Activated CD4-positive, alpha-beta T cell treated with anti-CD3 and anti-CD28 coated beads for 36 hours (primary cell): Measurements from ENCODE around the gene RNF133. TPM values are rescaled to one million over a fixed set of nuclear protein-coding genes. Genes with fewer than 3 reads are reported as not detected.

ENCODE experiments used
- ATAC-seq: fragments of 200-7000 bp; cut with Tn5 transposase; one replicate; pipeline ENCODE4 v1.10.0; 2021; ENCODE audit warnings: mild to moderate bottlenecking, moderate library complexity
- CTCF ChIA-PET: fragments of 350-600 bp; sonication (Branson Sonifier 250); formaldehyde crosslinking; loops from one replicate; lab custom pipeline; 2021; ENCODE audit warnings: antibody characterized with exemption; lab: Charles Lee
- POLR2A ChIA-PET: fragments of 350-600 bp; sonication (Branson Sonifier 250); formaldehyde crosslinking; loops from one replicate; lab custom pipeline; 2021; ENCODE audit warnings: antibody characterized with exemption, inconsistent platforms; lab: Charles Lee
- DNase-seq: peaks from one replicate; pipeline ENCODE4 v3.0.0-alpha.2; 2020
- H3K27ac Mint-ChIP-seq: one replicate; pipeline ENCODE4 v1.8.0; 2021; ENCODE audit warnings: mixed read lengths
- H3K27me3 Mint-ChIP-seq: one replicate; pipeline ENCODE4 v1.8.0; 2021; ENCODE audit warnings: mixed read lengths
- H3K36me3 Mint-ChIP-seq: one replicate; pipeline ENCODE4 v1.8.0; 2021; ENCODE audit warnings: low read depth, mixed read lengths
- H3K4me1 Mint-ChIP-seq: one replicate; pipeline ENCODE4 v1.8.0; 2021; ENCODE audit warnings: mixed read lengths
- H3K4me3 Mint-ChIP-seq: one replicate; pipeline ENCODE4 v1.8.0; 2021; ENCODE audit warnings: mild to moderate bottlenecking, moderate library complexity, mixed read lengths
- H3K9me3 Mint-ChIP-seq: one replicate; pipeline ENCODE4 v1.8.0; 2021; ENCODE audit warnings: low read depth, mixed read lengths
- intact Hi-C, 2 experiments: fragments of 100-400 bp; cut with DNase I in 1 of 2; cut with micrococcal nuclease in 1 of 2; formaldehyde crosslinking; loops; one replicate each; pipeline versions ENCODE4 v1.14.2 to v1.15.1; 2022 to 2024; cut with DNase I, micrococcal nuclease
- total RNA-seq, 2 experiments: library from RNA; stranded (reverse); gene quantifications; one replicate each; pipeline ENCODE4 v1.2.3, GENCODE V29; 2021

Gene RNF133, protein sequence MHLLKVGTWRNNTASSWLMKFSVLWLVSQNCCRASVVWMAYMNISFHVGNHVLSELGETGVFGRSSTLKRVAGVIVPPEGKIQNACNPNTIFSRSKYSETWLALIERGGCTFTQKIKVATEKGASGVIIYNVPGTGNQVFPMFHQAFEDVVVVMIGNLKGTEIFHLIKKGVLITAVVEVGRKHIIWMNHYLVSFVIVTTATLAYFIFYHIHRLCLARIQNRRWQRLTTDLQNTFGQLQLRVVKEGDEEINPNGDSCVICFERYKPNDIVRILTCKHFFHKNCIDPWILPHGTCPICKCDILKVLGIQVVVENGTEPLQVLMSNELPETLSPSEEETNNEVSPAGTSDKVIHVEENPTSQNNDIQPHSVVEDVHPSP
- not detected for total RNA-seq

DNA sequence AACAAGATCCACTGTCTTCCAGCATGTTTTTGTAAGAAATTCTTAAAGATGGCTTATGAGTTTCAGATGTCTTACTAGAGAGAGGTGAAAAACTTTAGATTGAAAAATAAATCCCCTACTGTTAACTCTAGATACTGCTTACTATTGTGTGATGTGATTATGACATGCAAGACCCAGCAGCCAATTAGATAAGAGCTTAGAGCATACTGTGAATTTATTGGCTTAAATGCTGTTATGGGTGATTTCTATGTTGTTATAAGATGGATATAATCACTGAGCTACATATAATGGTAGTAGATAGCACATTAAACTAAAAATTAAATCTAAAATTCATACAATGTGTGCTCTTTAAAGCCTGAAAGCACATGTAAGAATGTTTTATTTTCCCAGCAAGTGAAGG is at the start of gene RNF133:
TSS of gene RNF133 (minus strand) at position 101 of the 400 bp plus-strand sequence. CDS start 199 bp downstream, outside the sequence.
- intact Hi-C loops, result no loop called here
- no peaks in the 10 kb centered on the region for H3K27me3 Mint-ChIP-seq
- H3K9me3 Mint-ChIP-seq, result peaks cover 7% of the 10 kb centered on the region
- no peak within 1 kb of the TSS for H3K27ac Mint-ChIP-seq
- H3K4me3 Mint-ChIP-seq, result no peak within 1 kb of the TSS
- DNase-seq (no peak), ATAC-seq (no peak)
- H3K4me1 Mint-ChIP-seq, result no peaks in the 10 kb centered on the region
- H3K36me3 Mint-ChIP-seq, result no peaks in the 10 kb centered on the region
- POLR2A ChIA-PET, result no interaction called here
- CTCF ChIA-PET, result interaction anchor here (0.5 to 0.7 kb wide), 2 partner anchors 65 to 171 kb away, joined by 3 read pairs; no protein-coding TSS in a partner anchor

DNA sequence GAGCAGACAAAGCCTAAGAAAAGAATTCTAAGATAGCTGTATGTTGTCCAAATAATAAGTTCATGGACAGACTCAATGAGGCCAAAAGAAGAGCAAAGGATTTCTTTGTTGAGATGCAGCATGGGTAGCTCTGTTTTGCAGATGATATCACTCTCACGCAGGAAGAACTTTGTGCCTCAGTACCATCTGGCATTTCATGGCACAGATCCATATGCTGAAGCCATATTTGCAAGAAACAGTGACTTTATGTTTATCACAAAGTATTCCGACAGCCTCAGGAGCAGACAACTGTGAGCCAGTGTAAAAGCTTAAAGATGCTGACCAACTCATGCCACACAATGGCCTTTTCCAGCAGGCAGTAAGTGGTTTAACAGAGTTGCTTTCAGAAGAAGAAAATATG is 49.3 kb upstream of the RNF133 start:
- intact Hi-C loops, result no loop called here
- ChIA-PET POLR2A (no interaction called here), CTCF (interaction anchor here (1.1 kb wide), 1 partner anchor 10 kb away, joined by 3 read pairs; no protein-coding TSS in a partner anchor)
- Mint-ChIP-seq H3K27me3 (no peaks in the 10 kb centered on the region), H3K27ac (no peak overlapping the region), H3K36me3 (no peaks in the 10 kb centered on the region), H3K4me1 (no peaks in the 10 kb centered on the region), H3K9me3 (no peaks in the 10 kb centered on the region), H3K4me3 (no peak overlapping the region)
- ATAC-seq (no peak), DNase-seq (no peak)

DNA sequence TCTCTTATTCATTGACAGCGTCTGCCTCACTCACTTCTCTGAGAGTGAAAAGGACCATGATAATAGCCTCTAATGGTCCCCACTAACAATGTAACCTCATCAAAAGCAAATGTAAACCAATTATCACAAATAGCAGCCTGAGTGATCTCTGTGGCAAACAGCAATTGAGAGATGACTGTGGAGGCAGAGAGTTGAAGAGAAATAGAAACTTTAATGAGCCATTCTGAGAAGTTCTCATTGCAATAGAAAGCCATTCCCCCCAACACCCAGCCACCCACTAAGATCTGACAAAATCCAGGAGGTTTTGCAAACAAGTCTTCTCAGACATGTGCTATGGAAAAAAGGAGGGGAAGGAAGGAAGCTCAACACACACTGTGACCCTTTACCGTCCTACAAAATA is 48.0 kb upstream of the RNF133 start:
- DNase-seq (no peak), ATAC-seq (no peak)
- Mint-ChIP-seq H3K4me3 (no peak overlapping the region), H3K36me3 (no peaks in the 10 kb centered on the region), H3K4me1 (no peaks in the 10 kb centered on the region), H3K27ac (no peak overlapping the region), H3K9me3 (no peaks in the 10 kb centered on the region), H3K27me3 (no peaks in the 10 kb centered on the region)
- ChIA-PET CTCF (interaction anchor here (1.1 kb wide), 1 partner anchor 8 kb away, joined by 3 read pairs; no protein-coding TSS in a partner anchor), POLR2A (no interaction called here)
- intact Hi-C loops, result no loop called here

DNA sequence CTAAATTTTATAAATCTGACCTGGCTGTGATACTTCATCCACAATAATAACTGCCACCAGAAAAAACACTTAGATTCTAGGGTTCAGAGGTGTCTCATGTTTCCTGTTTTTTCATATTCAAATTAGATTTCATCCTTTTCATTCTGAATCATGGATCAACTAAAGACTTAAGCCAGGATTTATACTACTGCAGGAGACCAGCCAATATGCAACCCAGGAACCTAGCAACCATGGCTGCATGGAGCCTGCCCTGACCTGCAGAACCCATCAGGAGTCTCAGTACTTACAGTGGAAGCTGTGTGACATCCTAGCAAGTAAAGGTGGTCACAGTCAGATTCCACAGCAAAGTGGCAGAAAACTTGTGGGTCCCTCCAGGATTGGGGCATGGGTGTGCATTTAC is 44.3 kb upstream of the RNF133 start:
- Mint-ChIP-seq H3K9me3 (no peaks in the 10 kb centered on the region), H3K27ac (no peak overlapping the region), H3K27me3 (no peaks in the 10 kb centered on the region), H3K36me3 (no peaks in the 10 kb centered on the region), H3K4me1 (no peaks in the 10 kb centered on the region), H3K4me3 (no peak overlapping the region)
- ChIA-PET CTCF (interaction anchor here (0.8 kb wide), 1 partner anchor 24 kb away, joined by 3 read pairs; no protein-coding TSS in a partner anchor), POLR2A (no interaction called here)
- ATAC-seq (no peak), DNase-seq (no peak)
- intact Hi-C loops, result no loop called here

DNA sequence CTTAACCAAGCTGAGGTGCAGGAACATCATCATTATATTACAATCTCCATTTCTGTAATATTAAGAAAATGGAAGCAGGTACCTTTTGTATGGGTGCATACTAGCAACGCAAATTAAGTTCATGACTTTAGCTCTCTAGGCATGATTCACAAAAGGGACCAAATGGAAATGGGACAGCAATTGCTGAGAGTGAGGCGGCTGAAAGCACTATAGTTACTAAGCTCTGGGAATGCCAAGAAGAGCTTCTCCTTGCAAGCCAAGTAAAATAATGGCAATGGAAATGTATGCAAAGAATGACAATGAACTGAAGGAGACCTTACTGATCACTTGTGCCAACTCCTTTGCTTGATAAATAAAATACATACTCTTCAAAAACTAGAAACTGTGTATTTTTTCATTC is 40.0 kb upstream of the RNF133 start:
- Mint-ChIP-seq H3K36me3 (no peaks in the 10 kb centered on the region), H3K9me3 (no peaks in the 10 kb centered on the region), H3K27me3 (no peaks in the 10 kb centered on the region), H3K27ac (no peak overlapping the region), H3K4me1 (no peaks in the 10 kb centered on the region), H3K4me3 (no peak overlapping the region)
- DNase-seq (no peak), ATAC-seq (no peak)
- POLR2A ChIA-PET, result no interaction called here
- intact Hi-C loops, result no loop called here
- CTCF ChIA-PET, result interaction anchor here (0.7 to 0.9 kb wide), 2 partner anchors 9 to 1613 kb away, joined by 3 read pairs; no protein-coding TSS in a partner anchor

DNA sequence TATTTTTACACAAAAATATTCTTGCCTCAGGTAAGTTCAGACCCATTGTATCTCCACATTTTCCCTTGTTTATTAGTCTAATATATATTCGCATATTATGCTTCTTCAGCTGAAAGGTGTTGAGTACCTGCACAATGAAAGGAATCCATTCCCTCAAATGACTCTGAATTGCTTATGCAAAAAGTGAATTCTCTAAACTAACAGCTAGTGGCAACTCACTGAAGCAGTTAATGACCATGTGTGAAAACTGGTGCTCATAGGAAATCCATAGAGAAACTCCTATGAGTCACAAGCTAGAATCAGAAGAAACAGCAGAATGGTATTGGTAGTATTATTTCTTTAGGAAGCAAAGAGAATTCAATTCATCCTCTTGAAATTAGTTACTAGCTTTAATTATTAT is 37.3 kb upstream of the RNF133 start:
- Mint-ChIP-seq H3K9me3 (no peaks in the 10 kb centered on the region), H3K27me3 (no peaks in the 10 kb centered on the region), H3K36me3 (no peaks in the 10 kb centered on the region), H3K4me1 (no peaks in the 10 kb centered on the region), H3K4me3 (no peak overlapping the region), H3K27ac (no peak overlapping the region)
- ATAC-seq, result no peak
- ChIA-PET CTCF (interaction anchor here (1.1 to 1.6 kb wide), 3 partner anchors 8 to 22 kb away, joined by 3 read pairs; no protein-coding TSS in a partner anchor), POLR2A (no interaction called here)
- no peak for DNase-seq
- intact Hi-C loops, result no loop called here

DNA sequence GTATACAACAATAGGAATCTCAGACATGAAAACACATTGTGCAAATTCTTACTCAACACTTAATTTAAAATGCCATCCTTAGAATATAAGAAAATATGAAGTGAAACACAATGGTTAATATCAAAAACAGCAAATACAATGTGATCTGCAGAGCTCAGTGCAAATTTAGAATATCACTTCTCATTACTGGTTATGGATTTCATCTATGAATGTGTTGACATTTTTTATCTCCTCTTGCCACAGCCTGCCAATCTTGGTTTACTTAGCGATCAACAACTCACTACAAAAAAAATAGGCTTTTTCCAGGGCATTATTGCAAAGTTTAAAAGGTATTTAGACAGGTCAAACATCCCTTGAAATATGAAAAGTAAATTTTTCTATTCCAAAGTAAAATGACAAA is 28.8 kb upstream of the RNF133 start:
- H3K36me3 Mint-ChIP-seq, result no peaks in the 10 kb centered on the region
- H3K9me3 Mint-ChIP-seq, result peaks cover 4% of the 10 kb centered on the region

DNA sequence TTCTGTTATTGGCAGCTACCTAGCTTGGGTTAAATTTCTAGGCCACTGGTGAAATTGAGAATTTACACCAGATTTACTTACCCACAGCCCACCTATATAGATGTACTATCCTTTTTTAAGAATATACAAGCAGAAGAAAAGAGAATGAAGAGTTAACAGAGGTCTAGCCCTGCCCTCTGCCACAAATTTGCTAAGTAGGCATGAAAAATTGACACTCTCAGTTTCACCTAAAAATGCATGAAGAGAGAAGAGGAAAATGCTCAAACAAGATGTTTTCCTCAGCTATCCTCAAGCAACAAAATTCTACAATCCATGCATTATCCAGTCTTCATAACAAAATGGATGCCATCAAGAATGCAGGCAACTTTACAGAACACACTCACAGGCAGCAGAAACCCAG is 28.4 kb upstream of the RNF133 start:
- no peaks in the 10 kb centered on the region for H3K4me1 Mint-ChIP-seq
- CTCF ChIA-PET, result interaction anchor here (0.8 kb wide), 1 partner anchor 9 kb away, joined by 3 read pairs; no protein-coding TSS in a partner anchor
- peaks cover 4% of the 10 kb centered on the region for H3K9me3 Mint-ChIP-seq
- H3K36me3 Mint-ChIP-seq, result no peaks in the 10 kb centered on the region
- POLR2A ChIA-PET, result no interaction called here
- H3K27me3 Mint-ChIP-seq, result no peaks in the 10 kb centered on the region
- no peak overlapping the region for H3K4me3 Mint-ChIP-seq
- no peak for ATAC-seq
- no peak overlapping the region for H3K27ac Mint-ChIP-seq
- DNase-seq, result no peak
- intact Hi-C loops, result no loop called here

More for the DNA sequence above, 28.8 kb upstream of the RNF133 start:
- DNase-seq (no peak), ATAC-seq (no peak)
- Mint-ChIP-seq H3K27me3 (no peaks in the 10 kb centered on the region), H3K27ac (no peak overlapping the region), H3K4me1 (no peaks in the 10 kb centered on the region), H3K4me3 (no peak overlapping the region)
- intact Hi-C loops, result no loop called here
- CTCF ChIA-PET, result no interaction called here
- POLR2A ChIA-PET, result no interaction called here

DNA sequence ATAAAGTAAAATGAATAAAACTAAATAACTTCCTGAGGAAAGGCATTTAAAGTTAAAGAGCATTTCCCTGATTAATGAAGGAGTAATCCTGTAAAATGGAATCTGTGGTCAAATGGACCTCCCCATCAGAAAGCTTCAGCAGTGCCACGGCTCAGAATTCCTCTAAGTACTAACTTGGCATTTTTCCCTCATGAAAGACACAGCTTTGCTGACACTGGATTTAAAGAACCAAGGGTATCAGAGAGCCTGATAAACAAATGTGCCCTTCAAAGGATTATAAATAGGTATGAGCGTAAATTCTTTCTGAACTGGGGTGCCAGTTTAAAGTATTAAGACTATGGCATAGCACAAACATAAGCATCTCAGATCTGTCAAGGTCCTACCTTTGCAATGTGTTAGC is 28.0 kb upstream of the RNF133 start:
- CTCF ChIA-PET, result interaction anchor here (0.6 to 0.8 kb wide), 2 partner anchors 10 to 926 kb away, joined by 3 to 4 read pairs; no protein-coding TSS in a partner anchor
- Mint-ChIP-seq H3K4me3 (no peak overlapping the region), H3K9me3 (peaks cover 4% of the 10 kb centered on the region), H3K36me3 (no peaks in the 10 kb centered on the region), H3K27me3 (no peaks in the 10 kb centered on the region), H3K4me1 (no peaks in the 10 kb centered on the region), H3K27ac (no peak overlapping the region)
- DNase-seq (no peak), ATAC-seq (no peak)
- POLR2A ChIA-PET, result no interaction called here
- intact Hi-C loops, result no loop called here

DNA sequence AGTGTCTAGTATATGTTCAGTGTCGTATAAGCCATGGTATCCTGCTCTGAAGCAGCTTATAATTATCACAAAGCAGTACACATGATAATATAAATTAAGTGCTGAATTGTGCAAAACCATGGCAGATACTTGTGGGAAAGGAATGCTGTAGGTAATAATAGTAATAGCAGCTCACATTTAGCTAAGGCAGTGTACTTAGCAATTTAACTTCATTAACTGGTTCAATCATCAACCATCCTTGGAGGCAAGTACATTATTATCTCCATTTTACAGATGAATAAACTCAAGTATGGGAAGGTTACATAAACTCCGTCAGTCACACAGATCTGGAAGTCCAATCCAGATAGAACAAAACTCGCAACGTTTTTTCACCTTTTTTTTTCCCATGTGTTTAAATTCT is 25.4 kb upstream of the RNF133 start:
- intact Hi-C loops, result no loop called here
- ChIA-PET CTCF (no interaction called here), POLR2A (no interaction called here)
- H3K36me3 Mint-ChIP-seq, result no peaks in the 10 kb centered on the region
- no peak overlapping the region for H3K27ac Mint-ChIP-seq
- H3K9me3 Mint-ChIP-seq, result peaks cover 4% of the 10 kb centered on the region
- H3K4me1 Mint-ChIP-seq, result no peaks in the 10 kb centered on the region
- no peak for DNase-seq
- ATAC-seq, result no peak
- H3K4me3 Mint-ChIP-seq, result no peak overlapping the region
- H3K27me3 Mint-ChIP-seq, result no peaks in the 10 kb centered on the region

DNA sequence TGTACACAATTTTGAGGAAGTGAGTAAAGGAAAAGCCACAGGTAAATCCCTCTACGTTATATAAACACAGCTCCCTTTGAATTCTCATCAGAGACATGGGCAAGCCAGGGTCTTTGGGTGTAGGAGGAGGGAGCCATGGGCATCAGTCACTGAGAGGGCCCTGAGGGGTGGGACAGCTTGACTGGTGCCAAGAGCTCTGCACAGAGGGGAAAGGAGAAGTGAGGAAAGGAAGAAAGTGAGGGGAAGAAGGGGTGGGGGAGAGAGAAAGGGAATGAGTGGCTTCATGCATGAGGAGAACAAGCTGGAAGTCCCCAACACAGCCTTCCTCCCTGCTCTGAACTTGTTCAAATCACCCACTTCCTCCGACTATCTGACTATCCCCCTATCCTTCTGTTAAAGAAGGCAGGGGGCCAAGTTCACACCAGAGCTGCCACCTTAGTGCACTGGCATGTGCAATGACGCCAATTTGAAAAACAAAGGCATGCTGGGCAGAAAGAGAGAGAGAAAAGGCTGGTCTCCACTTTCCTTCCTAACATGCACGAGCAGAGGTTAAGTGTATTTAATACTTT is 20.2 kb upstream of the RNF133 start:
- H3K4me3 Mint-ChIP-seq, result no peak overlapping the region
- no peaks in the 10 kb centered on the region for H3K27me3 Mint-ChIP-seq

More for the DNA sequence above, 20.2 kb upstream of the RNF133 start:
- ChIA-PET POLR2A (no interaction called here), CTCF (interaction anchor here (1.1 kb wide), 1 partner anchor 36 kb away, joined by 3 read pairs; no protein-coding TSS in a partner anchor)
- H3K4me1 Mint-ChIP-seq, result no peaks in the 10 kb centered on the region
- no peaks in the 10 kb centered on the region for H3K36me3 Mint-ChIP-seq
- DNase-seq (no peak), ATAC-seq (no peak)
- intact Hi-C loops, result no loop called here
- no peak overlapping the region for H3K27ac Mint-ChIP-seq
- H3K9me3 Mint-ChIP-seq, result no peaks in the 10 kb centered on the region
